K562 (cell line): Measurements from ENCODE around the gene CPHXL2. TPM values are rescaled to one million over a fixed set of nuclear protein-coding genes. Genes with fewer than 3 reads are reported as not detected.

Source experiments
- ATF7 ChIP-seq: fragments of 450-650 bp; IDR thresholded peaks from 2 replicates; pipeline ENCODE4 v1.7.1; 2014; ENCODE audit warnings: mild to moderate bottlenecking, moderate library complexity
- CBX5 ChIP-seq: IDR thresholded peaks from 2 replicates; pipeline ENCODE4 v1.6.1; 2014; ENCODE audit warnings: low read depth, borderline replicate concordance
- DPF2 ChIP-seq: fragments of 450-650 bp; IDR thresholded peaks from 2 replicates; pipeline ENCODE4 v1.6.1; 2016
- HNRNPH1 ChIP-seq: fragments of 200-400 bp; formaldehyde crosslinking; optimal IDR thresholded peaks from 2 replicates; pipeline ENCODE3; 2017; ENCODE audit warnings: low read depth, mild to moderate bottlenecking, low read length, moderate library complexity
- NFIC ChIP-seq: fragments of 450-650 bp; IDR thresholded peaks from 2 replicates; pipeline ENCODE4 v1.6.1; 2017; ENCODE audit warnings: mild to moderate bottlenecking, inconsistent platforms
- NRF1 ChIP-seq, 2 experiments: fragments of 450-650 bp; IDR thresholded peaks in 1 of 2; conservative IDR thresholded peaks in 1 of 2; 2 replicates each; pipeline ENCODE4 v1.6.1; 2014; ENCODE audit warnings: mild to moderate bottlenecking in 2 of 2
- RBBP5 ChIP-seq: fragments of 200-600 bp; sonication (generic); IDR thresholded peaks from 2 replicates; pipeline ENCODE4 v1.6.1; 2012; ENCODE audit warnings: borderline replicate concordance, mild to moderate bottlenecking, low read length, control low read depth, inconsistent platforms; ENCODE audit not compliant: insufficient read depth, poor library complexity, severe bottlenecking
- RCOR1 ChIP-seq, 2 experiments: IDR thresholded peaks; 2 replicates each; pipeline ENCODE4 v1.6.1; 2012; ENCODE audit warnings: low read depth in 2 of 2, low read length in 2 of 2, borderline replicate concordance in 1 of 2, improper control_type of control experiment in 1 of 2
- SRSF1 ChIP-seq: fragments of 200-400 bp; formaldehyde crosslinking; IDR thresholded peaks from 2 replicates; pipeline ENCODE4 v1.6.1; 2017; ENCODE audit warnings: mild to moderate bottlenecking, low read depth, low read length, moderate library complexity
- ZNF165 ChIP-seq: fragments of 250-450 bp; sonication (Bioruptor Pico); IDR thresholded peaks from 2 replicates; pipeline ENCODE4 v1.4.0; 2020; ENCODE audit warnings: borderline replicate concordance
- ZNF766 ChIP-seq: fragments of 200-800 bp; sonication (Bioruptor generic); conservative IDR thresholded peaks from 2 replicates; pipeline ENCODE4 v1.6.1; 2016; ENCODE audit warnings: missing genetic modification characterization, missing compliant biosample characterization
- polyA plus RNA-seq, 8 experiments: library from polyadenylated mRNA; depleted of rRNA in 4 of 8; stranded (reverse) in 5 of 8; unstranded in 3 of 8; fragments of >200 nt; fragmentation: Nextera tagmentation in 2 of 8; fragmentation: Illumina TruSeq in 1 of 8; extraction: Ambion mirVana in 2 of 8; extraction: Trizol in 1 of 8; gene quantifications; 2 replicates each; pipeline versions ENCODE4 v1.2.1 to v1.2.3, GENCODE V29; 2011 to 2014; ENCODE audit warnings: inconsistent platforms in 1 of 8, missing spikeins in 1 of 8
- total RNA-seq, 7 experiments: library from RNA; depleted of rRNA in 6 of 7; stranded (reverse); fragments of >200 nt in 6 of 7; fragmentation: Illumina TruSeq in 2 of 7; extraction: Trizol in 2 of 7; gene quantifications; 2 replicates each; pipeline versions ENCODE4 v1.2.1 to v1.2.3, GENCODE V29; 2011 to 2021; ENCODE audit warnings: low replicate concordance in 1 of 7
- TF ChIP-seq, protein P1 (sequence below), 2 experiments: IDR thresholded peaks; 2 replicates each; pipeline ENCODE4 v1.6.1; 2012; ENCODE audit warnings: improper control_type of control experiment in 2 of 2, low read depth in 2 of 2, low read length in 2 of 2, borderline replicate concordance in 1 of 2
- TF ChIP-seq, protein P2 (sequence below): fragments of 450-650 bp; IDR thresholded peaks from 2 replicates; pipeline ENCODE4 v1.6.1; 2016; ENCODE audit warnings: mild to moderate bottlenecking, moderate library complexity

The CPHXL2 gene
- total and polyA plus RNA-seq, 9 of the 15 experiments (the other 6 are each of a cell fraction or from before 2014, with no cell fraction given), result not detected

- TF ChIP-seq DPF2, result peak; percentile 65
- no peak for TF ChIP-seq CBX5
- TF ChIP-seq ZNF165, result no peak
- peak; percentile 75; the same call in 1 of the 2 replicates for TF ChIP-seq ZNF766 (CRISPR knock-in tag)
- TF ChIP-seq RCOR1 (IDR thresholded peaks at IDR 0.05; ENCODE audit: borderline replicate concordance in 1 of 2, low read depth in 2 of 2, low read length in 2 of 2), result peak in 1 of 2 experiments; percentile 38; a peak in 1 of 4 replicates
- TF ChIP-seq RBBP5, result peak; percentile 85
- TF ChIP-seq, protein P1, sequence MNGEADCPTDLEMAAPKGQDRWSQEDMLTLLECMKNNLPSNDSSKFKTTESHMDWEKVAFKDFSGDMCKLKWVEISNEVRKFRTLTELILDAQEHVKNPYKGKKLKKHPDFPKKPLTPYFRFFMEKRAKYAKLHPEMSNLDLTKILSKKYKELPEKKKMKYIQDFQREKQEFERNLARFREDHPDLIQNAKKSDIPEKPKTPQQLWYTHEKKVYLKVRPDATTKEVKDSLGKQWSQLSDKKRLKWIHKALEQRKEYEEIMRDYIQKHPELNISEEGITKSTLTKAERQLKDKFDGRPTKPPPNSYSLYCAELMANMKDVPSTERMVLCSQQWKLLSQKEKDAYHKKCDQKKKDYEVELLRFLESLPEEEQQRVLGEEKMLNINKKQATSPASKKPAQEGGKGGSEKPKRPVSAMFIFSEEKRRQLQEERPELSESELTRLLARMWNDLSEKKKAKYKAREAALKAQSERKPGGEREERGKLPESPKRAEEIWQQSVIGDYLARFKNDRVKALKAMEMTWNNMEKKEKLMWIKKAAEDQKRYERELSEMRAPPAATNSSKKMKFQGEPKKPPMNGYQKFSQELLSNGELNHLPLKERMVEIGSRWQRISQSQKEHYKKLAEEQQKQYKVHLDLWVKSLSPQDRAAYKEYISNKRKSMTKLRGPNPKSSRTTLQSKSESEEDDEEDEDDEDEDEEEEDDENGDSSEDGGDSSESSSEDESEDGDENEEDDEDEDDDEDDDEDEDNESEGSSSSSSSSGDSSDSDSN (IDR thresholded peaks at IDR 0.05; ENCODE audit: borderline replicate concordance in 1 of 2, low read depth in 2 of 2, low read length in 2 of 2), result peak in 1 of 2 experiments; percentile 79; a peak in 1 of 4 replicates
- TF ChIP-seq HNRNPH1, result no peak
- TF ChIP-seq NRF1 (conservative IDR thresholded peaks at IDR 0.05 in 1 of 2, IDR thresholded peaks at IDR 0.05 in 1 of 2), result peak; percentile 67 to 69
- TF ChIP-seq, protein P2, sequence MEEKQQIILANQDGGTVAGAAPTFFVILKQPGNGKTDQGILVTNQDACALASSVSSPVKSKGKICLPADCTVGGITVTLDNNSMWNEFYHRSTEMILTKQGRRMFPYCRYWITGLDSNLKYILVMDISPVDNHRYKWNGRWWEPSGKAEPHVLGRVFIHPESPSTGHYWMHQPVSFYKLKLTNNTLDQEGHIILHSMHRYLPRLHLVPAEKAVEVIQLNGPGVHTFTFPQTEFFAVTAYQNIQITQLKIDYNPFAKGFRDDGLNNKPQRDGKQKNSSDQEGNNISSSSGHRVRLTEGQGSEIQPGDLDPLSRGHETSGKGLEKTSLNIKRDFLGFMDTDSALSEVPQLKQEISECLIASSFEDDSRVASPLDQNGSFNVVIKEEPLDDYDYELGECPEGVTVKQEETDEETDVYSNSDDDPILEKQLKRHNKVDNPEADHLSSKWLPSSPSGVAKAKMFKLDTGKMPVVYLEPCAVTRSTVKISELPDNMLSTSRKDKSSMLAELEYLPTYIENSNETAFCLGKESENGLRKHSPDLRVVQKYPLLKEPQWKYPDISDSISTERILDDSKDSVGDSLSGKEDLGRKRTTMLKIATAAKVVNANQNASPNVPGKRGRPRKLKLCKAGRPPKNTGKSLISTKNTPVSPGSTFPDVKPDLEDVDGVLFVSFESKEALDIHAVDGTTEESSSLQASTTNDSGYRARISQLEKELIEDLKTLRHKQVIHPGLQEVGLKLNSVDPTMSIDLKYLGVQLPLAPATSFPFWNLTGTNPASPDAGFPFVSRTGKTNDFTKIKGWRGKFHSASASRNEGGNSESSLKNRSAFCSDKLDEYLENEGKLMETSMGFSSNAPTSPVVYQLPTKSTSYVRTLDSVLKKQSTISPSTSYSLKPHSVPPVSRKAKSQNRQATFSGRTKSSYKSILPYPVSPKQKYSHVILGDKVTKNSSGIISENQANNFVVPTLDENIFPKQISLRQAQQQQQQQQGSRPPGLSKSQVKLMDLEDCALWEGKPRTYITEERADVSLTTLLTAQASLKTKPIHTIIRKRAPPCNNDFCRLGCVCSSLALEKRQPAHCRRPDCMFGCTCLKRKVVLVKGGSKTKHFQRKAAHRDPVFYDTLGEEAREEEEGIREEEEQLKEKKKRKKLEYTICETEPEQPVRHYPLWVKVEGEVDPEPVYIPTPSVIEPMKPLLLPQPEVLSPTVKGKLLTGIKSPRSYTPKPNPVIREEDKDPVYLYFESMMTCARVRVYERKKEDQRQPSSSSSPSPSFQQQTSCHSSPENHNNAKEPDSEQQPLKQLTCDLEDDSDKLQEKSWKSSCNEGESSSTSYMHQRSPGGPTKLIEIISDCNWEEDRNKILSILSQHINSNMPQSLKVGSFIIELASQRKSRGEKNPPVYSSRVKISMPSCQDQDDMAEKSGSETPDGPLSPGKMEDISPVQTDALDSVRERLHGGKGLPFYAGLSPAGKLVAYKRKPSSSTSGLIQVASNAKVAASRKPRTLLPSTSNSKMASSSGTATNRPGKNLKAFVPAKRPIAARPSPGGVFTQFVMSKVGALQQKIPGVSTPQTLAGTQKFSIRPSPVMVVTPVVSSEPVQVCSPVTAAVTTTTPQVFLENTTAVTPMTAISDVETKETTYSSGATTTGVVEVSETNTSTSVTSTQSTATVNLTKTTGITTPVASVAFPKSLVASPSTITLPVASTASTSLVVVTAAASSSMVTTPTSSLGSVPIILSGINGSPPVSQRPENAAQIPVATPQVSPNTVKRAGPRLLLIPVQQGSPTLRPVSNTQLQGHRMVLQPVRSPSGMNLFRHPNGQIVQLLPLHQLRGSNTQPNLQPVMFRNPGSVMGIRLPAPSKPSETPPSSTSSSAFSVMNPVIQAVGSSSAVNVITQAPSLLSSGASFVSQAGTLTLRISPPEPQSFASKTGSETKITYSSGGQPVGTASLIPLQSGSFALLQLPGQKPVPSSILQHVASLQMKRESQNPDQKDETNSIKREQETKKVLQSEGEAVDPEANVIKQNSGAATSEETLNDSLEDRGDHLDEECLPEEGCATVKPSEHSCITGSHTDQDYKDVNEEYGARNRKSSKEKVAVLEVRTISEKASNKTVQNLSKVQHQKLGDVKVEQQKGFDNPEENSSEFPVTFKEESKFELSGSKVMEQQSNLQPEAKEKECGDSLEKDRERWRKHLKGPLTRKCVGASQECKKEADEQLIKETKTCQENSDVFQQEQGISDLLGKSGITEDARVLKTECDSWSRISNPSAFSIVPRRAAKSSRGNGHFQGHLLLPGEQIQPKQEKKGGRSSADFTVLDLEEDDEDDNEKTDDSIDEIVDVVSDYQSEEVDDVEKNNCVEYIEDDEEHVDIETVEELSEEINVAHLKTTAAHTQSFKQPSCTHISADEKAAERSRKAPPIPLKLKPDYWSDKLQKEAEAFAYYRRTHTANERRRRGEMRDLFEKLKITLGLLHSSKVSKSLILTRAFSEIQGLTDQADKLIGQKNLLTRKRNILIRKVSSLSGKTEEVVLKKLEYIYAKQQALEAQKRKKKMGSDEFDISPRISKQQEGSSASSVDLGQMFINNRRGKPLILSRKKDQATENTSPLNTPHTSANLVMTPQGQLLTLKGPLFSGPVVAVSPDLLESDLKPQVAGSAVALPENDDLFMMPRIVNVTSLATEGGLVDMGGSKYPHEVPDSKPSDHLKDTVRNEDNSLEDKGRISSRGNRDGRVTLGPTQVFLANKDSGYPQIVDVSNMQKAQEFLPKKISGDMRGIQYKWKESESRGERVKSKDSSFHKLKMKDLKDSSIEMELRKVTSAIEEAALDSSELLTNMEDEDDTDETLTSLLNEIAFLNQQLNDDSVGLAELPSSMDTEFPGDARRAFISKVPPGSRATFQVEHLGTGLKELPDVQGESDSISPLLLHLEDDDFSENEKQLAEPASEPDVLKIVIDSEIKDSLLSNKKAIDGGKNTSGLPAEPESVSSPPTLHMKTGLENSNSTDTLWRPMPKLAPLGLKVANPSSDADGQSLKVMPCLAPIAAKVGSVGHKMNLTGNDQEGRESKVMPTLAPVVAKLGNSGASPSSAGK, result peak; percentile 89
- TF ChIP-seq SRSF1, result no peak
- TF ChIP-seq ATF7, result peak; percentile 95
- TF ChIP-seq NFIC, result peak; percentile 39; the same call in 1 of the 2 replicates
Observed at GRCh38 chr16:75622761-75623605, 53.8 kb downstream of the CPHXL2 start, which contains the start of gene ADAT1 (continued).
